Kidney (tissue), 14 donors: ENCODE measurements around the gene NKAPD1. TPM values are rescaled to one million over a fixed set of nuclear protein-coding genes. Genes with fewer than 3 reads are reported as not detected.
"Not testable (repeated sequence)": the region's sequence is repeated elsewhere in the genome, so short reads cannot be mapped to it uniquely, and the experiment has no call there.

Experiments
- DNase-seq, 5 donors: peaks; one replicate each; pipeline ENCODE4 v3.0.0-alpha.2; 2013 to 2020
- FAIRE-seq: peaks from 2 replicates; lab custom pipeline; 2012; peaks lifted over from hg19 to GRCh38; lab: Jason Lieb, UNC
- H3K27ac ChIP-seq, 2 donors: one replicate each; pipeline ENCODE4 v1.7.0; 2013; ENCODE audit warnings: low read depth in 2 of 2, low read length in 2 of 2, inconsistent platforms in 1 of 2
- H3K27me3 ChIP-seq: one replicate; pipeline ENCODE4 v1.7.1; 2013; ENCODE audit warnings: low read length, inconsistent platforms; ENCODE audit not compliant: control insufficient read depth, insufficient read depth
- H3K36me3 ChIP-seq, 3 donors: one replicate each; pipeline versions ENCODE4 v1.7.0 to v1.7.1; 2013; ENCODE audit warnings: low read length in 3 of 3, control low read depth in 1 of 3, inconsistent platforms in 1 of 3; ENCODE audit not compliant: insufficient read depth in 3 of 3, control insufficient read depth in 2 of 3
- H3K4me1 ChIP-seq, 3 donors: one replicate each; pipeline versions ENCODE4 v1.7.0 to v1.7.1; 2013; ENCODE audit warnings: low read length in 3 of 3, inconsistent platforms in 1 of 3, low read depth in 1 of 3; ENCODE audit not compliant: control insufficient read depth in 2 of 3, insufficient read depth in 2 of 3
- H3K4me3 ChIP-seq, 3 donors: one replicate each; pipeline versions ENCODE4 v1.7.0 to v1.8.1; 2013; ENCODE audit warnings: low read length in 3 of 3, control low read depth in 1 of 3, inconsistent platforms in 1 of 3
- H3K9ac ChIP-seq, 3 donors: one replicate each; pipeline versions ENCODE4 v1.7.0 to v1.7.1; 2013; ENCODE audit warnings: low read length in 3 of 3, control low read depth in 1 of 3, inconsistent platforms in 1 of 3
- H3K9me3 ChIP-seq, 3 donors: one replicate each; pipeline versions ENCODE4 v1.7.0 to v1.7.1; 2013; ENCODE audit warnings: low read length in 3 of 3, control low read depth in 1 of 3, inconsistent platforms in 1 of 3; ENCODE audit not compliant: control insufficient read depth in 2 of 3, insufficient read depth in 1 of 3
- intact Hi-C: fragments of 100-400 bp; cut with DNase I; formaldehyde crosslinking; loops from one replicate; pipeline ENCODE4 v1.11.1; 2022
- polyA plus RNA-seq: library from polyadenylated mRNA; stranded (reverse); fragments of 350-450 nt; fragmentation: Illumina TruSeq; extraction: RNeasy Lipid Tissue Mini Kit (QIAGEN cat#74804); gene quantifications from one replicate; pipeline ENCODE4 v1.2.3, GENCODE V29; 2014; ENCODE audit warnings: low read depth, low replicate concordance; ENCODE audit not compliant: insufficient read depth
- total RNA-seq: library from RNA; stranded (reverse); fragmentation: NEBNext Ultra II Directional; extraction: Animal tissue kit (Norgen Biotek cat#: 25700); gene quantifications from one replicate; pipeline ENCODE4 v1.2.1, GENCODE V29; 2021
- TF ChIP-seq, protein P1 (sequence below): IDR thresholded peaks from 3 replicates; pipeline ENCODE4 v1.5.1; 2012; ENCODE audit warnings: mild to moderate bottlenecking, moderate library complexity, borderline replicate concordance; ENCODE audit not compliant: insufficient read depth; ENCODE audit errors: extremely low read depth
- donor health status: control.
- donor health status: control.
- donor health status: control.
- donor health status: control.
- donor health status: control.
- donor health status: DM: yes; HTN: yes; CAD: no.
- donor health status: Normal renal cell carcinoma (clear cell type).

Gene NKAPD1
- total and polyA plus RNA-seq, 2 donors from 2014 or later: 14.3 to 21.5 TPM

GRCh38 chr11:112025707-112026106 lies 48.4 kb upstream of the NKAPD1 start:
- FAIRE-seq: no peak
- intact Hi-C loops: no loop called here

GRCh38 chr11:112026784-112027410 lies 47.2 kb upstream of the NKAPD1 start:
- intact Hi-C loops, H3K27me3 ChIP-seq, H3K9me3 ChIP-seq, FAIRE-seq, H3K9ac ChIP-seq, H3K27ac ChIP-seq, H3K4me1 ChIP-seq, H3K4me3 ChIP-seq: not testable (repeated sequence)
- H3K36me3 ChIP-seq: peaks cover 0 to 20% (median 15%) of the 10 kb centered on the region in 3 donors
- DNase-seq: peak in 1 of 5 donors; percentile 63

More at GRCh38 chr11:112025707-112026106, 48.4 kb upstream of the NKAPD1 start:
- Histone ChIP-seq H3K27ac (peak overlapping the region; percentile 95 to 97), H3K4me1 (peaks cover 0 to 5% (median 0%) of the 10 kb centered on the region in 3 donors), H3K4me3 (peak overlapping the region; percentile 77 to 97 (median 96)), H3K27me3 (no peaks in the 10 kb centered on the region), H3K9ac (peak overlapping the region; percentile 61 to 96 (median 93)), H3K9me3 (no peaks in the 10 kb centered on the region), H3K36me3 (peaks cover 0 to 26% (median 15%) of the 10 kb centered on the region in 3 donors)
- DNase-seq: peak in 1 of 5 donors; percentile 31
- TF ChIP-seq, protein P1, sequence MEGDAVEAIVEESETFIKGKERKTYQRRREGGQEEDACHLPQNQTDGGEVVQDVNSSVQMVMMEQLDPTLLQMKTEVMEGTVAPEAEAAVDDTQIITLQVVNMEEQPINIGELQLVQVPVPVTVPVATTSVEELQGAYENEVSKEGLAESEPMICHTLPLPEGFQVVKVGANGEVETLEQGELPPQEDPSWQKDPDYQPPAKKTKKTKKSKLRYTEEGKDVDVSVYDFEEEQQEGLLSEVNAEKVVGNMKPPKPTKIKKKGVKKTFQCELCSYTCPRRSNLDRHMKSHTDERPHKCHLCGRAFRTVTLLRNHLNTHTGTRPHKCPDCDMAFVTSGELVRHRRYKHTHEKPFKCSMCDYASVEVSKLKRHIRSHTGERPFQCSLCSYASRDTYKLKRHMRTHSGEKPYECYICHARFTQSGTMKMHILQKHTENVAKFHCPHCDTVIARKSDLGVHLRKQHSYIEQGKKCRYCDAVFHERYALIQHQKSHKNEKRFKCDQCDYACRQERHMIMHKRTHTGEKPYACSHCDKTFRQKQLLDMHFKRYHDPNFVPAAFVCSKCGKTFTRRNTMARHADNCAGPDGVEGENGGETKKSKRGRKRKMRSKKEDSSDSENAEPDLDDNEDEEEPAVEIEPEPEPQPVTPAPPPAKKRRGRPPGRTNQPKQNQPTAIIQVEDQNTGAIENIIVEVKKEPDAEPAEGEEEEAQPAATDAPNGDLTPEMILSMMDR: no peak

GRCh38 chr11:112029460-112029859 lies 44.6 kb upstream of the NKAPD1 start:
- no peak for DNase-seq
- no peaks in the 10 kb centered on the region for H3K27me3 ChIP-seq
- intact Hi-C loops: no loop called here
- H3K9me3 ChIP-seq: no peaks in the 10 kb centered on the region
- TF ChIP-seq, protein P1: no peak
- no peak overlapping the region for H3K9ac ChIP-seq
- no peak overlapping the region for H3K27ac ChIP-seq
- H3K36me3 ChIP-seq: peaks cover 0 to 24% (median 19%) of the 10 kb centered on the region in 3 donors
- peaks cover 0 to 5% (median 0%) of the 10 kb centered on the region in 3 donors for H3K4me1 ChIP-seq
- FAIRE-seq: no peak
- no peak overlapping the region for H3K4me3 ChIP-seq

DNA sequence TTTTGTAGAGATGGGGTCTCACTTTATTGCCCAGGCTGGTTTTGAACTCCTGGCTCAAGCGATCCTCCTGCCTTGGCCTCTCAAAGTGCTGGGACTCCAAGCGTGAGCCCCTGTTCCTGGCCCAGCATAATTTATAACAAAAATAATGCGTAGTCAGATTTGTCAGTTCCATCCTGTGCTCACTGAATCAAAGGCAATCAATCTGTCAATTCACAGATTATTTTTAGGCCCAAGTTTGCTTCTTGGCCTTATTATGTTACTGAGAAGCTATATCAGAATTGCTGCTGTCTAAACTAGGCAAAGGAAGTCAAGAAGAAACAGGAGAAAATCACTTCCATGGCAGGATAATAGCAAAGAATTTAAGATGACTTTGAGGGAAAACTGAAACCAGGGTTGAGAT lies 40.2 kb upstream of the NKAPD1 start:
- Histone ChIP-seq H3K27me3 (no peaks in the 10 kb centered on the region), H3K4me3 (no peak overlapping the region), H3K4me1 (no peaks in the 10 kb centered on the region), H3K9ac (no peak overlapping the region), H3K9me3 (no peaks in the 10 kb centered on the region), H3K27ac (no peak overlapping the region), H3K36me3 (peaks cover 2 to 36% (median 24%) of the 10 kb centered on the region in 3 donors)
- DNase-seq (no peak), FAIRE-seq (no peak)
- TF ChIP-seq, protein P1: no peak
- intact Hi-C loops: no loop called here
